Measurements from ENCODE around the gene CRACR2A.

CRACR2A gene

DNA sequence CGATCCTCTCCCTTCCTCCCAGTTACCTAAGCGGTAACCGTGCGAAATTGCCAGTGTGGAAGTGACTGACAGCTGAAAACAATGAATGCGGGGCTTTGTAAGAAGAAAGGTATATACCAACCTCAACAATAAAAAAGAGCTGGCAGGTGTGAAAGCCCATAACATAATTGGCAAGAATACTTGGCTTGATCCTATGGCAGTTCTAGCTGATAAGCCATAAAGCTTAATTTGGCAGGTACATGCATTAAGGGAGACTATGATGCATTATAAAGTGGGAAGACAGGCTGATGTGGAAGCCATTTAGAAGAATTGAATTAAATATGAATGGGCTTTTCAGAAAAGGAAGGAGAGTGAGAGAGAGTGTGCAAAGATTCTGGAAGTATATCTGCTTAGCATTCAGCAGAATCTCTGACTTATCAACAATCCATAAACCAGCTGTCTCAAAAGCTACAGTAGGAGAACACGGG lies 71.3 kb downstream of the CRACR2A start:
- DNase-seq (ENCODE audit: low read depth): no peak

DNA sequence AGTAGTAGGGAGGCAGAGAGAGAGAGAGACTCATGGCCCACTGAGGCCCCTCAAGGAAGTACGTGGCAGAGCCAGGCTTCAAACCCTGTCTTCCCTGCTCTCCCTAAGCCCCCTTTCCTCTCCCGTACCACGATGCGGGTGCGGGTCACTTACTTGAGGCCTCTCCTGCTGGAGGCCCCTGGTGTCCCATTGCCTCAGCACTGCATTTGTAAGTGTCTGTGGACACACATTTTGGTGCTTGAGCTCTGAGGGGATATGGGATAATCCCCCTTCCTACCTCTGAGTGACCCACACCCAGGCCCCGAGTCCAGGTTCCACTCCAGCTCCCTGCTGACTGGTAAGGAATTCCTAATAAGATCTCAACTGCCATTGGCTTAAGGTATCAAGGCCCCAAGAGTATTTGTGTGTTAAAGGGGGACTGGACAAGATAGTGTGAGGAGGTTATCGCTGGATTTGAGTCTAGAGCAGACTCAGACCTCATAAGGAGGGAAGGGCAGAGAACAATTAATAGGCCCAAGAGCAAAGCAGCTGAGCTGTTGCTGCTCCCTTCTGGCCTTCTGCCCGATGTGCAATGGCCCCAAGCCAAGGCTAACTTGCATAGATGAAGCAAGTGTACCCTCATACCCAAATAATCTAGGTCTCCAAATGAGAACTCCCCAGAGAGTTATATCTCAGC lies 71.9 kb downstream of the CRACR2A start:
- DNase-seq (ENCODE audit: low read depth): no peak

DNA sequence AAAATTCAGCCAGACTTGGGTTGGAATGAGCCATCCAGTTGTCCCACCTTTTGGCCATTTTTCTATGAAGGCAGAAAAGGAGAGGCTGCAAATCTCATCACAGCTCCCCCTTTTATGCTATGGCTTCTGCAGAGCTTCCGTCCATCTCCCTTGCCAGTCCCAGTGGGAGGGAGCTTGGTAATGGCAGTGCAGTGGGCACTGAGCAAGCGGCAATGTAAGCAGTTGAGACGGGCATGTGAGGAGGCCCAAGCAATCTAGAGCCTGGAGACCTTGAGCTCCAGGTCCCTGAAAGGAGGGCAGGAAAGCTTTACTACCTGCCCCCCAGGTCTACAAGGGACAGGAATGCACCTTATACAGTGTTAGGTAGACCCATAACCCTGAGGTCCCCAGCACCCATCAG lies 73.1 kb downstream of the CRACR2A start:
- DNase-seq (ENCODE audit: low read depth): no peak

DNA sequence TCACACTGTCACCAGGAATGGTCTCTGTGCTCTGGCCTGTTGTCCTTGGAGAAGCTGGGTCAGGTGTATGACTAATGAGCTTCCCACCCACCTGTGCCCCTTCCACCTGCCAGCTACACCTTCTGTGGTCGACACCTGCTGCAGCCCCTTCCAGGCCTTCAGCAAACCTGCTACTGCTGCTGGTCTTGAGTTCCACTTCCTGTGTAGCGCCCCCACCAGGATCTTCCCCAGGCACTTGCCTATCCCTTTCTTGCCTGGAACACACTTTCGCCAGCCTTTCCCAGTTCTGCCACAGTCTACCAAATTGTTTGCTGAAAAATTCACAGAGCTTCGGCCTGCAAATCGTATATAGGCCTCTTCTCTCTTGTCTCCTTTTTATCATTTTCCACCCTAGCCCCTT lies 75.3 kb downstream of the CRACR2A start:
- DNase-seq (ENCODE audit: low read depth): no peak

DNA sequence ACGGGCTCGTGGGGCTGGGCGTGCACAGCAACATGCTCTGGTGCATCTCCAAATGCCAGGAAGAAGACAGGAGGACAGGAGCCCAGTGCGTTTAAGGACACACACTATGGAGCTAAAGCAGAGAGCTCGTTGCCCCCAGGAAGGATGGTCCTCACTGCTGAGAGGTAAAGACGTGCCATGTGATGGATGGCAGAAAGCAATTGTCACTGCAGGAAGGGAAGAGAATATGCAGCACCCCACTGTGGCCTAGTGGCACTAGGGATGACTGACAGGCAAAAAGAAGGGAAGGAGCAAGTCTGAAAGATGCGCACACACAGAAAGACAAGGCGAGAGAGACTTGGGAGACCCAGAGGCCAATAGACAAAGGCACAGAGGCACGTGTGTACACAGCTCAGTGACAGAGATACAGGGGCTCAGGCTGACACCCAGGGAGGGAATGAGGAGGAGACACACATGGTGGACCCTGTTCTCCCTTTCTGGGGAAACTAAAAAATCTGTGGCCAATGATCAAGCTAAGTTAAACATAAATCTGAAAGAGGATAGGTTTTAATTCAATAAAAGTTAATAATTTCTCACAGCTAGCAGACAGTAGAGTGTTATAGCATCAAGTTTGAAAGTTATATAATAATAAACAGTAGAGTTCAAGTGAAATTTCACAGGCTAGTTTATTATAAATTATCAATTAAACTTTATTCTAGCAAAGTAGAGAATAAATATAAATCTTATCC lies 78.8 kb downstream of the CRACR2A start:
- DNase-seq (ENCODE audit: low read depth): no peak

DNA sequence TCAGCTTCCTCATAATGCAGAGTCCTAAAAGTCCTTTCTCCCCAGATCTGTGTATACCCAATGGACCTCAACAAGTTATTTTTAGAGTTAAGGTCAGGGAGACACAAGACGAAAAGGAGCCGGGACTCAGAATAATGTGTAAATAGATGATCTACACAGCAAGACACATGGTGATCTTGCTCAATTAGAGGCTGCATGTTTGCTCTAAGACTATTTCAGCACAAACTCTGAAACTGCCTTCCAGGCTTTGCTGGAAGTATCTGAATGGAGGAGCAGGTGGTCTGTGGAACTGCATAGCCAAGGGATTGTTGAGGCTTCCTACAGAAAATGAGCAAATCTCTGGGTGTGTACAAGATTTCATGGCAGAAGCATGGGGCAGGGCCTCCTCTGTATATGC lies 80.8 kb downstream of the CRACR2A start:
- no peak for DNase-seq (ENCODE audit: low read depth)

DNA sequence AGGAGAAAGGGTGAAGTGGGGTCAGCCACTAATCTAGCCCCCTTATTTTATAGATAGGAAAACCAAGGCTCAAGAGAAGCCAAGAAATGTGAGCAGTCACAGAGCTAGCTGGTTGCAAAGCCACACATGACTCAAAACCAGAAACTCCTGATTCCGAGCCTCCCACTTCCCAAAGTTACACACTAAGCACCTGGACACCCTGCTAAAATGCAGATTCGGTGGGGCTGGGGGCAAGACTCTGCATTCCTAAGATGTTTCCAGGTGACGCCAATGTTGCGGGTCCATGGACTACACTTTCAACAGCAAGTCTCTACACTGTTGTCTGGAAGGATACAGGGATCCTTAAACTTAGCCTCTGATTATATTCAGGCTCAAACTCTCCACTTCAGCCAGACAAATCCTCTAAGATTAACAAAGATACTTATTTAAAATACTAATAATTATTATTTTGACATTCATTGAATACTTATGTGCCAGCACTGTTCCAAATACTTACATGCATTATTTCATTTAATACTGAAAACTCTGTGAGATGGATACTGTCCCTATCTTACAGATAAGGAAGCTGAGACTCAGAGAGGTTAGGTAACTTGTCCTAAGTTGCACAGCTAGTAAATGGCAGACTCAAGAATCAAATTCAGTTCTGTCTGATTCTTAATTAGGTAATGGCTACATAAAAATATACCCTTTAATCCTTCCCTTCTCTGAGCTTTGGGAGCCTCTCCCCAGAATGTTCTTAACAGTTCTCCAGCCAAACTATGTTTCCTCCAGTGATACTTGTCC lies 81.4 kb downstream of the CRACR2A start:
- DNase-seq (ENCODE audit: low read depth): no peak

DNA sequence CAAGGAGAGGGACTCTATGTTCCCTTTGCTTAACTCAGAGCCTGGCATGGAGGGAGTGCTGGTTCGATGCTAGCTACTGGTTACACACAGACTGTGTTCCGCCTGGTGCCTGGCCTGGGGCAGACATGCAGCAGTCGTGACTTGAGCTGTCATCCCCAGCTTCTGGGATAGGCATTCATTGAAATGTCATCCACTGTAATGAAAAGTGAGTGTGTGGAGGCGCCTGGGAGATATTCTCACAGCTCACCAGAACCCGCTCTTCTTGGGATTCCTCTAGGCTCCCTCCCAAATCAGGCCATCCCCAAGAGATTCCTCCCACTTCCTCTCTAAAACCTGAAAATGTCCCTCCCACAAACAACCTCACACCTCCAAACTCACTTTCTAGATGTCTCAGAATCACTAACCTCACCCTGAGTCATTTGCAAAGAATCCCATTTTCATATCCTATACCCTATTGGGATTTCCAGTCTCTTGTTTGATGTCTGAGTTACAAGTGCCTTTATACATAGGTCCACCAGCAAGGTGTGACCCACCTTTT lies 82.8 kb downstream of the CRACR2A start:
- no peak for DNase-seq (ENCODE audit: low read depth)

DNA sequence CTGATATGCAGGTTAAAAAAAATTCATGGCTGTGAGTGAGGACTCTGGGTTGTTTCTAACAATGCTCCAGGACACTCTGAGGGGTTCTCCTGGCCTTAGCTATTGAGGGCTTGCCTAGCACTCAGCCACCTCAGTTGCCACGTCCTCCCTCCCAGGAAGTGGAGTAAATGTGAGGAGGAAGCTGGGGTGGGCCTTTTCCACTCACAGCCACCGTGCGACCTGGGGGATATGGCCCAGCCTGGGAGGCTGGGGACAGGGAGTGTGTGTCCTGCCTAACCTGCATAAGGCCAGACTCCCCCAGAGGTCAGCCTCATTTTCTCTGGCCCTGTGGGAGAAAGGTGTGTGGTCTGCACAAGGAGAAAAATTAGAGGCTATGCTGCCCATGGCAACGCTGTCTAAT lies 83.3 kb downstream of the CRACR2A start:
- no peak for DNase-seq (ENCODE audit: low read depth)

DNA sequence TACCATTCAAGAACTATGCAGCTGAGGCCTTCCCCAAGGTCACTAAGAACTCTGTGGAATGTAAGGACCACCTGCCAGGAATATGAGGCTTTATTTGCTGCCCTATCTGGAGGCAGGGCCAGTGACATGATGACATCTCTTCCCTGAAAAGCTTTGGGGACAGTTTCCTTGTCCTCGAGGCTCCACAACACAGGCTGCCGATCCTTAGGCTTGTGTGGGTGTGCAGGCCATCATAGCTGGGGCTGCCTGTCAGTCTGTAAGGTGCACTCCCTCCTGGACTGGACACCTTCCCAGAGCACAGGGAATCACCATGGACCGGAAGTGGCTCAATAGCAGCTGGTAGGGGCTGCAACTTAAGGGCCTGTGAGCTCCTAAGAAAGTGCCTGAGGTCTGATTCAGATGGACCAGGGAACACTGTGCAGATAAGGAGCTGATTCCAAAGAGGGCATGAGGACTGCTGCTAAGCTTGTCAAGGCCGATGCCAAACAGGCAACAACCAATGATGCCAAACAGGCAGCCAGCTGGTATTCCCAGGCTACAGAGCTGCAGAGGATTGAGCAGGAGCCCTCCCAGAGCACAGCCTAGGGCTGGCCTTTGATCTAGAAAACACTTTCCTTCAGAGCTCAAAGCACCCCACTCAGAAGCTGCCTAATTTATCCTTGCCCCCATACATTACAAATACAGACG lies 84.3 kb downstream of the CRACR2A start:
- no peak for DNase-seq (ENCODE audit: low read depth)

DNA sequence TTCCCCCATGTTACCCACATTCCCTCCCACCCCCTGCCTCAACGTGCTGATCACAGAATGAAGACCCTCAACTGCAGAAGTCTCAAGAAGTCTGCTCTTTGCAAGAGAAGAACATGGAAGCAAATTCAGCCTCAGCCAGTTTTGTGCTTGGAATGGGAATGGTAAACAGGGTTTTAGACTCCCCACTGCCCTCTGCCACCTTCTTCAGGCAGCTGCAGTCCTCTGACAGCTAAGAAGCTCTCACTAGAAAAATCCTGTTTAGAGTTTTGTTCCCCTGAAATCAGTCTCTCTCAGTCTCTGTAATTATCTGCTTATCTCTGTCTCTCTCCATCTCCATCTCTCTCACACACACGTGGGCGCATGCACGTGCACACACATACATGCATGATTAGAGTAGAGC lies 85.4 kb downstream of the CRACR2A start:
- no peak for DNase-seq (ENCODE audit: low read depth)

DNA sequence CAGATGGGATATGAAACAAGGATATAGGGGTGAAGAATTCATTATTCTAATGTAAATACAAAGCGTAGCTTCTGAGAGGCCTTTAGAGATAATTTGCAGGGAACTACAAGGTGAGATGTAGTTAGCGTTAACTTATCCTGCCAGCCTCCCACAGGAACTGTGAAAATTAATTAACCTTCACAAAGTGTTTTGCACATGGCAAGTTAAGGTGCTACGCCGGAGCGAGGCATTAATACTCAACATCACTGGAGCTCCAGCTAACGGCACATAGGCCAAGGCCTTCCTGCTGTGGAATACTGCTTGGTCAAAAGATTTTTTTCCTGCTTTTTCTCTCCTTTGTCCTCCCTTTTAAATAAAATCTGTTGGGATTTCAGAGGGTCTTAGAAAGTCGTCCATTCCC lies 86.5 kb downstream of the CRACR2A start:
- no peak for DNase-seq (ENCODE audit: low read depth)

DNA sequence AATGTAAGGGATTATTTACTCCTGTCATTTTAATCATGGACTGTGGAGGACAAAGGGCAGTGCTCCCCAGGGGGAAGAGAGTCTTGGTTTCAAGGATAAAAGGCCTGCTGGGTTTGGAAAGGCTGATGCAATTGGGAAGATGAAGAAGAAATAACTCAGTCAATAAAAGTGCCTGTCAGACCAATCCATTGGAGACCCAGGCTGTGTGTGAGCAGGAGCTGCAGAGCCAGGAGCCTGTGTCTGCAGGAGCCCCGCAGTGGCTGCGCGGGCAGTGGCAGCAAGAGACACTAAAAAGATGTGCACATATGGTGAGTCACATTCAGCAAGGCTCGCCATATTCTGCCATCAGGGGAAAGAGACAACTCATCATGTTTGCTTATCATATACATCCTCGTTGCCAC lies 90.4 kb downstream of the CRACR2A start:
- no peak for DNase-seq (ENCODE audit: low read depth)

DNA sequence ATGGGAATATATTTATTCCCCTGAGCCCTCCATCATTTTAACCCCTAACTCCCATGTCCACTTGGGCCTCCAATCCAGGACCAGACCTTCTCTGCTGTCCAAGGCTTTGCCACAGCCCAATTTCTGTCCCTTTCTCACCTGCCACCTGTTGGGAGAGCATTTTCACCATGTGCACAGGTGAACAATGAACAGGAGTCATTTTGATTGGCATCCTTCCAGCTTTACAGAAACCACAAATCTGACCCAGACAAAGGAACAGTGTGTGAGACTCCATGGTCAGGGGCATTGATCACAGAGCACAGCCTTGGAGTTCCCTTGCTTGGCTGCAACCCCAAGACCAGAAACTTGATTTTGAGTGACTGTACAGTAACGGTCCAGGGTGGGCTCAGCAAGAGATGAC lies 91.9 kb downstream of the CRACR2A start:
- DNase-seq (ENCODE audit: low read depth): no peak

DNA sequence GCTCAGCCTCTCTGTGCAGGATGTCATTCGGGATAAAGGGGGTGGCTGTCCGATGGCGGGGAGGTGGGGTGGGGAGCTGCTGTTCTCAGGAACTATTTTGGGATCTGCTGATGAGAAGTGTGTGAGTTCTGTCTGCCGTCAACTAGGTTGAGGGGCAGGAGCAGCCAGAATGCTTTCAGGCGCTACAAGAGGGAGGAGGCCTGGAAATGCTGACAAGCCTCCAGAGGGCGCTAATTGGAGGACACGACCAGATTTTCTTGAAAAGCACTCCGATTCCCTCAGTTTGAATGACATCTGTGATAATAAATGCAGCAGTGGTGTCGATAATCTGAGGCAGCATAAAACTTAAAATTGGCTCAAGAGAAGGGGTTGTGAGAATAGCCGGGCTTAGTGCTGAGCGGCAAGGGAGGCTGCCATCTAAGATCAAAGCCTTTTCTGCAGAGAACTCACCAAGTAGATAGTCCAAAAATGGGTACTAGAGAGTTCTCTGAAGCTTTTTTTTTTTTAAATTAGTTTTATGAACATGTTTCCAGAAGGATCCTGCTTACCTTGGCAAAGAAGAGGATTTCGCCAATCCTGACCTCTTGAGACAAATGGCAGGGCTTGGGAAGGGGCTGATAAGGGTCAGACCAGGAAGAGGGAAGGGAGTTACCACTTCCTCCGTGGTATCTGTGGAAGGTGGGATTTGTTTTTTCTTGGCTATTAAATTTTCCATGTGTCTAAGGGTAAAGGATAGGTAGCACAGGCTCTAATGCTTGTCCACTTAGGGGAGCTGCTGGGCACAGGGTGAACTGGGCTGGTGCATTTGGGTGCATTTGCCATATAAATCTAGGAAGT lies 94.4 kb downstream of the CRACR2A start:
- DNase-seq (ENCODE audit: low read depth): no peak

DNA sequence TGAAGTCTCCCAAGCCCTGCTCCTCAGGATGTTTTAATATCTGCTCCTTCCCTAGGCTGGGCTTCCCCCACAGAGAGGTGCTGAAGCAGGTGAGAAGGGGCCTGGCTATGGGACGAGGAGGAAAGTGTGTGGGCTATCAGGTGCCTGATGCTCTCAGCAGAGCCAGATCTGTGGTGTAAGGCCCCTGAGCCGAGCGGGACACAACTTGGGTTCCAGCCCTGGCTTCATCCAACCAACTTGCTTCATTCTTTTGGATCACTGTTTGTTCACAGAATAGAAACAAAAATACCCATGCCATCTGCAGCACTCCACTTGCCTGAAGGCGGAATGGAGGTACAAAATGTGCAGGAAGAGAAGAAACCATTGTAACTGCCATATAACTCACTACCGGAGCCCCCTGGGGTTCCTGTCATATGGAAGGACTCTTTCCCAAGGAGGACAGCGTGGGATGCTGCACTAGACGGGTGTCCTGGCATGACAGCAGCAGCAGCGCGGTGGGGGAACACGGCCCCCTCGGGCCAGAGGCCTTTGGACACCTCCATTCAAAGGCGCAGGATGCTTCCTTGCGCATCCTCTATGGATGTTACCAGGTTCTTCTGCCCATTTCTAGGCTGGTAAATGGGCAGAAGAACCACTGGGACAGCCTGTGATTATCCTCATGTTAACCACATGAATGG lies 95.8 kb downstream of the CRACR2A start:
- DNase-seq (ENCODE audit: low read depth): no peak

DNA sequence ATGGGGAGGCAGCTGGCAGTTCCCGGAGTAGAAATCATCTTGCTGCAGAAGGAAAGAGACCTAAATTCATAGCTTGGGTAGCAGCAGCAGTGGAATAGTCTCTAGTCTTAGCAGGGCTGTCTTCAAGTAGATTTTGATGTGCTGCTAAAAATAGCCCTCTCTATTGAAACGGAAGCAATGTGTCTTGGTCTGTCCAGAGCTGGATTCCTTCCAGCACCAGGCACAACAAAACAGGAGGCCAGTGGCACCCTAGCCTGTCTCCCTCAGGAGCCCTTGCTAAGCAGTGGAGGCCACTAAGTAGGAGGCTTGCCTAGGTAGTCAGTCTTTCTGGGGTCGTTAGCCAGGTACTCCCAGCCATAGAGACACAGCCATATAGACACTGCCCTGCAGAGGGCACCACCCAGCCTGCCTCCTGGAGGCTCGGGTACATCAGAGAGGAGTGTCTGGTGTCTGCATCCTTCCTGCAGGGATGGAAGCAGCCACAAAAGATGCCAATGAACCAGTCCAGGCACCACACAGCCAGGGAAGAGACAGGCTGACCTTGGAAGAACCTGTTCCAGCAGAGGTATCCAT lies 97.5 kb downstream of the CRACR2A start:
- DNase-seq (ENCODE audit: low read depth): no peak

DNA sequence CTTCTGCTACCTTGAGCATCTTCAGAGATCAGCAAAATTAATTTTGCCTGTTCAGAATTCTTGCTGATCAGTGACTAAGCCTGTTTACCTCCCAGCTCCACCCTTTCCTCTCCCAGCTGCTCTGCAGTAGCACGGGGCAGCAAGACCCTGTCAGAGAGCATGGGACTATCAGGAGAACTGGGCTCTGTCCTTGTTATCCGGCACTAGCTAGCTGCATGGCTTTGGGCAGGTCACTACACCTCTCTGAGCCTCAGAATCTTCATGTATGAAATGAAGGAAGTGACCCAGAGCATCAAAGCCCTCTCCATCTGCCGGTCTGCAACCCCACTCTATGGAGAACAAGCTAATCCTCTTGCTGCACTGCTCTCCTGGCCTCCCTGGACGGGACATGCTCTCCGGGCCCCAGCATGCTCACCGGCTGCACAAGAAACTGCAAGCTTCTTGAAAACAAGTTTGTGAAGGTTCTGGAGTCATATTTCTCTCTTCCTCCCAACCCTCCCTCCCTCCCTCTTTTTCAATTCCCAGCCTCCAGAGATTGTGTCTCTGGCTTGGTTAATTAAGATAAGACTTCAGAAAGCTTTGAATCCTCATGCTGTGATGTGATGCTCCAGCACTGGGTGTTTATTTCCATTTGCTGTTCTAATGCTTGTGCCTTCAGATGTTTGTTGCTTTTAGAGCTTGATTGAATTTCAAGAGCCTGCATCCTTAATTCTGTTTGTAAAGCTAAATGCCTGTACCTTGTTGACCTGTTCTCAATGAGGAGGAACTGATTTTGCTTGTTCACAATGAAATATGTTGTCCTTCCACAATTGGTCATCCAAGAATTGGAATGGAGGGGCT lies 101.1 kb downstream of the CRACR2A start:
- no peak for DNase-seq (ENCODE audit: low read depth)

DNA sequence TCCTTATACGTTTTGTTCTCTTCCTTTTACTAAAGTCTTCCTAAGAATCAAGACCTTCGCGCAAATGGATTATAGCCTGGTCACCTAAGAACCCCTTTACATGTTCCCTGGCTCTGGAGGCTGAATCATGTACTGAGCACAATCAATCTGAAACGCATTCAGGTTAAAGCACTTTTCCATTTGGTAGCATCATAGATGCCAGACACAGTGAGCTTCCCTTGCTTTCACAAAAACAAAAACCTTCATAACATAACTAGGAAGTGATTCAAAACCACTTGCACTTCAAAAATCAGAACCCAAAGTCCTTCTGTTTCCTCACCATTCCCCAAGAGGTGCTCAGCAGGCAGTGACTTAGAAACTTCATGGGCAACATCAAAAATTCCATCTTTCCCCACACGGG lies 105.4 kb downstream of the CRACR2A start:
- DNase-seq (ENCODE audit: low read depth): no peak

Data from stromal cell of bone marrow (primary cell).